Activated naive CD4-positive, alpha-beta T cell treated with anti-CD3 and anti-CD28 coated beads, Interleukin-2, amount 50 U/mL, for 72 hours (primary cell): Measurements from ENCODE around the gene KIF18B. TPM values are rescaled to one million over a fixed set of nuclear protein-coding genes. Genes with fewer than 3 reads are reported as not detected.

Source experiments
- ATAC-seq, 2 donors: fragments of 150-1000 bp; cut with Tn5 transposase; 2 replicates each; pipeline ENCODE4 v1.10.0; 2021; ENCODE audit warnings: mild to moderate bottlenecking in 2 of 2, moderate library complexity in 2 of 2
- DNase-seq, 2 donors: peaks; one replicate each; pipeline ENCODE4 v3.0.0; 2021 to 2022; ENCODE audit warnings: low spot score in 2 of 2
- H3K27ac Mint-ChIP-seq, 2 donors: one replicate each; pipeline ENCODE4 v1.8.0; 2022; ENCODE audit warnings: mild to moderate bottlenecking in 2 of 2, mixed read lengths in 2 of 2
- H3K36me3 Mint-ChIP-seq, 2 donors: one replicate each; pipeline ENCODE4 v1.8.0; 2022; ENCODE audit warnings: mixed read lengths in 2 of 2
- H3K9me3 Mint-ChIP-seq, 2 donors: one replicate each; pipeline ENCODE4 v1.8.0; 2022; ENCODE audit warnings: mixed read lengths in 2 of 2
- total RNA-seq, 2 donors: library from RNA; stranded (reverse); gene quantifications; one replicate each; pipeline ENCODE4 v1.2.3, GENCODE V29; 2022

KIF18B gene
- total RNA-seq, 2 donors from 2014 or later: 49.8 to 90.8 TPM

DNA sequence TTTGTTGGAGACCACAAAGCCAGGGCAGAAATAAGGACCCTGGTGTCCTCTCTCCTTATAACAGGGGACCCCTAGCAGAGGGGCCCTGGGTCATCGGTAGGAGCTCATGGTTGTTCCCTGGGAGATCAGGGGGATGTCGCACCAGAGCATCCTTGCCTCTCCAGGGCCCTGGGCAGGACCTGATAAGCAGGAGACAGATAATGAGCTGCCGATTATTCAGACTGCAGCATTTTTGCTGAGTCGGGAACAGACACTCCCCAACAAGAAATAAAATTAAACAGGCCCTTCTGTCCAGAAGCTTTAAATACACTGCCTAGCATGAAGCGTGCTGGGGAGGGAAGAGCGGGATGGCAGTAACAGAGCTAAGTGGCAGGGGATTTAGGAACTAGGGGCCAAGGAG lies 16.9 kb downstream of the KIF18B start:
- Mint-ChIP-seq H3K36me3 (peaks cover 7 to 20% of the 10 kb centered on the region in 2 donors), H3K9me3 (no peaks in the 10 kb centered on the region), H3K27ac (no peak overlapping the region)
- ATAC-seq: no peak
- no peak for DNase-seq

DNA sequence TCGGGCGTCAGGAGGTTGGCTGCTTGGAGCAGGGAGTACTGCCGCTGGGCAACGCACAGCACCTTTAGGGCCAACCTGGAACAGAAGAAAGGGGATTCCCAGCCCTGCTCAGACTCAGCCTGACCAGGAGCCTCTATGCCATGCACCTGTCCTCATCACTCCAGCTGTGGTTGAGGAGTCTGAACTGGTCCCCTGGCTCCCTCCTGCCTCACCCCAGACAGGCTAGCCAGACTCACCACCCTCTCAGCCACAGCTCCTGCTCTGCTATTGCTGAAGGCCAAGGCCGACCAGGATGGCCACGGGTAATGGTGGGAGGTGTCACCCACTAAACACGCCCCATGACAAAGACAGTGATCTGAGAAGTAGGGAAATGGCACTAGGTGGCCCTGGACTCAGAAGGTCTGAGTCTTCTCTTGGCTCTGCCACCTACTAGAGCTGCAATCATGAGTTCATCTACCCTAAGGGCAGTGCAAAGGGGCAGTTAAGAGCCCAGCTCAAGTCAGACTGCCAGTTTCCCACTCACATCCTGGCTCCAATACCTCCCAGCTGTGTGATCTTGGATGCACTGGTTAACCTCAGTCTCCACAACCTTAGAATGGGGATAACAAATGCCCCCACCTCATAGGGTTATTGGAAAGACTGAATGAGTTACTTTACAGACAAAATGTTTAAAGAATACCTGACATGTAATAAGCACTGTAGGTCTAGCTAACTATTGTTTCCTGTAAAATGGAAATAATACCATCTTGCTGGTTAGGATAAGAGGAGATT lies 18.4 kb downstream of the KIF18B start:
- Mint-ChIP-seq H3K9me3 (no peaks in the 10 kb centered on the region), H3K27ac (peak overlapping the region in 1 of 2 donors; percentile 65), H3K36me3 (peaks cover 7 to 9% of the 10 kb centered on the region in 2 donors)
- peak in 1 of 2 donors; percentile 31 for DNase-seq
- ATAC-seq: peak in 1 of 2 donors; percentile 21

GRCh38 chr17:44928136-44928535 lies 19.4 kb downstream of the KIF18B start:
- Mint-ChIP-seq H3K36me3 (peaks cover 7% of the 10 kb centered on the region in 2 donors), H3K27ac (no peak overlapping the region), H3K9me3 (no peaks in the 10 kb centered on the region)
- no peak for ATAC-seq
- no peak for DNase-seq

DNA sequence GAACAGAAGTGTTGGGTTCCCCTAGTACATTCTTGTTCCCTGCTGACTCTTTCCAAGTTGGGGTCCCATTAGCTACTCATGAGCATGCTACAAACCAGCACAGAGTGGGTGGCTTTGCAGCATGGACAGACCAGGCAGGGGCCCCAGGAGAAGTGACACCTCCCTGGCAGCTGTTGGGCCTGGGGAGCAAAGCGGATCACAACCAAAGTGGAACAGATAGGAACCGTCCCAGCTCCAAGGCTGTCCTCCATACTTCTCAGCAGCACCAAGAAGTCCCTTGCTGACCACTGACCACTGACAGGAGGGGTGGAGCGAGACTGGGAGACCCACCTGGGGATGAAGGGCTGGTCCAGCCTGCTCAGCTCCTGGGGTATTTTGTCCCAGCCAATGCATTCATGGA lies 19.9 kb downstream of the KIF18B start:
- ATAC-seq (no peak), DNase-seq (peak in 1 of 2 donors; percentile 38)
- peaks cover 7% of the 10 kb centered on the region in 2 donors for H3K36me3 Mint-ChIP-seq
- H3K9me3 Mint-ChIP-seq: no peaks in the 10 kb centered on the region
- H3K27ac Mint-ChIP-seq: no peak overlapping the region

DNA sequence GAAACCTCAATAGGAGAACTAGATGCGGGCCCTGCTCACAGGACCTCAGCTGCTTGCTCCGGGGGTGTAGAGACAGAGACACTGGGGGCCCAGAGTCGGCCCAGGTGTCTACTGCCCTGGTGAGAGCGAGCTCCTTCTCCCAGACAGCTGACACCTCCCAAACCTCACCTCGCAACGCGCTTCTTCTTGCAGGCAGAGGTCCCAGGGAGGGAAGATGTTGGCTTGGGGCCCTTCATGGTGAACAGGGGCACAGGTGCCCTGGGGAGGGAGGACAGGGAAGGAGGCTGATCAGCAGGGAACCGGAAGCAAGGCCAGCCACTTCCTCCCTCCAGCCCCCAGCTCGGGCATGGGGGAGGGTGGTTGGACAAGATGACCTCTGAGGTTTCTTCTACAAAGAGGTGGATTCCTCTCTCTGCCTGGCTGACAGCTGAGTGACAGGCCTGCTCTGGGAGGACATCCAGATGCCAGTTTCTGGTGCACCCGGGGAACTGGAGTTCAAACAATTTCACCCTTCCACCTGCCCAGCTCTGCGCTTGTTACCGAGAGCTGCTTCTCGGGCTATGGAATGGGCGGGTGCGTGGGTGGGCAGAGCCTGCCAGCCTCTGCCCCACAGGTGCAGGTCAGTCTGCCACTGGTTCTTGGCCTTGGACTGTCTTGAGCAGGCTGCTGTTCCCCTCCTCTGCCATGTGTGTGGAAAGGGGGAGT lies 20.6 kb downstream of the KIF18B start:
- no peaks in the 10 kb centered on the region for H3K9me3 Mint-ChIP-seq
- H3K27ac Mint-ChIP-seq: no peak overlapping the region
- DNase-seq (peak in 1 of 2 donors; percentile 51), ATAC-seq (no peak)
- H3K36me3 Mint-ChIP-seq: peaks cover 7% of the 10 kb centered on the region in 2 donors

GRCh38 chr17:44925731-44926697 lies 21.6 kb downstream of the KIF18B start:
- DNase-seq (peak in 1 of 2 donors; percentile 53), ATAC-seq (peak in 1 of 2 donors; percentile 14)
- H3K9me3 Mint-ChIP-seq: no peaks in the 10 kb centered on the region
- peak overlapping the region in 1 of 2 donors; percentile 76 for H3K27ac Mint-ChIP-seq
- H3K36me3 Mint-ChIP-seq: peaks cover 7% of the 10 kb centered on the region in 2 donors

GRCh38 chr17:44924107-44924544 lies 23.4 kb downstream of the KIF18B start:
- H3K27ac Mint-ChIP-seq: no peak overlapping the region
- peak in 1 of 2 donors; percentile 48 for DNase-seq
- no peak for ATAC-seq
- no peaks in the 10 kb centered on the region for H3K9me3 Mint-ChIP-seq
- peaks cover 0 to 7% of the 10 kb centered on the region in 2 donors for H3K36me3 Mint-ChIP-seq

GRCh38 chr17:44922746-44923470 lies 24.7 kb downstream of the KIF18B start:
- ATAC-seq (no peak), DNase-seq (peak in 1 of 2 donors; percentile 49)
- Mint-ChIP-seq H3K27ac (peak overlapping the region in 1 of 2 donors; percentile 35), H3K36me3 (peaks cover 0 to 4% of the 10 kb centered on the region in 2 donors), H3K9me3 (no peaks in the 10 kb centered on the region)

- H3K9me3 Mint-ChIP-seq: no peaks in the 10 kb centered on the region
Measured at GRCh38 chr17:44922136-44922535, 25.4 kb downstream of the KIF18B start.

DNA sequence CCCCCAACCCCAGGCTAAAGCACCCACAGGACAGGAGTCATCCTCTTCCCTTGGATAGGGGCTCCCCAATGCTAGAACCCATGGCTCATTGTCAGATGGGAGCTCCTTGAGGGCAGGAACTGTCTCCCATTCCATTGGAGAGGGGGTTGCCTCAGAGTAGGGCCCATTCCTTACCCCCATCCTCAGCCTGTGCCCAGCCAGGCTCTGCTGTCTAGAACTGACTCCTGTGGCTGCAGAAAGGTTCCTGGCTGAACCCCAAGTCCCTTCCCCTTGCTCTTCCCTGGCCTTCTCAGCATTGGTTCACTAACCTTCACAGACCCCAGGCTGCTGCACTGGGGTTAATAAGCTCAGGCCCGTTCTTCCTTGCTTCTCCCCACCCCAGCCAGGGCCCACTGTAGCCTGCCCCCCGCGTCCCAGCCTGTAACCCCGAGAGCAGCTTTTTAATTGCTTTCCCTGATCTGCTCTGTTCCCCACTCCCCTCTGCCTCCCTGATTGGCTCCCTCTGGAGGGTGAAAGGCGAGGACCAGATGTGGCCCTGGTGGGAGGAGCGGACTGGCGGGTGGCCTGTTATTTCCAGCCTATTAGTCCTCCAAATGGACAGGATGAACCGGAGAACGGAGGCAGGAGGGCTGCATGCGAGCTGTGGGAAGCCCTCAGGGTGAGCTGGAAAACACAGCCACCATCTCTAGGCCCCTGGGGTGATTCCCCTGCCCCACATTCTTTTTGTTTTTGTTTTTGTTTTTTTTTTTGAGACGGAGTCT lies 26.3 kb downstream of the KIF18B start:
- DNase-seq: peak in 1 of 2 donors; percentile 44
- H3K27ac Mint-ChIP-seq: peak overlapping the region in 1 of 2 donors; percentile 79
- H3K9me3 Mint-ChIP-seq: no peaks in the 10 kb centered on the region
- no peaks in the 10 kb centered on the region for H3K36me3 Mint-ChIP-seq
- ATAC-seq: no peak

More at GRCh38 chr17:44922136-44922535, 25.4 kb downstream of the KIF18B start:
- DNase-seq: peak in 1 of 2 donors; percentile 35
- Mint-ChIP-seq H3K36me3 (no peaks in the 10 kb centered on the region), H3K27ac (peak overlapping the region in 1 of 2 donors; percentile 35)
- ATAC-seq: no peak

- ATAC-seq: peak in 1 of 2 donors; percentile 14
- Mint-ChIP-seq H3K27ac (no peak overlapping the region), H3K9me3 (no peaks in the 10 kb centered on the region)
Measured at GRCh38 chr17:44920565-44920940, 27.0 kb downstream of the KIF18B start.

DNA sequence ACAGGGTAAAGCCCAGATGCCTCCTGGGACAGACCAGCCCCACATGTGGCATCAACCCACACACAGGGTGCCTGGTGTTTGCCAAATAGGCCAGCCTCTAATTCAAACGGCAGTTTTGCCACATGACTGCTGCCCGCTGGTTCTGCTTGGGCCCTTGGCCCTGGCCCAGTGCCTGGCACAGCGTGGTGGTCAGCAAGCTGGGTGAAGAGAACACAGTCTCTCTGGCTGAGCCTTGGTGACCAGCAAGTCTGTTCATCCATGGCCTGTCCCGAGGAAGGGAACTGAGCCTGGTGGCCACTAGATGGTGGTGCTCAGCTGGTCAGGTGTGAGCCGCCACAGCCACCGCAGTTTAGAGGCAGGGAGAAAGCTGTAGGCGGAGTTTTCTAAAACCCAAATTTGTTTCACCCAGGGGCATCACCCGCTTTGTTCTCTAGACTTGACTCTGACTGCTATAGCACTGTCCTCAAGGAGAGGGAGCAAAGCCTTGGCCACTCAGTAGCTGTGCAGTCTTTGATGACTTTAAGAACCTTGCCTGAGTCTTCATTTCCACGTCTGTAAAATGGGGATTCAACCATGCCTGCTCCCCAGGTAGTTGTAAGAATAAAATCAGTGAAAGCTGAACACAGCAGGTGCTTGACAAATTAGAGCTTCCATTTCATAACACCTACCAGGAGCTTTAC lies 27.5 kb downstream of the KIF18B start:
- peak; percentile 56 to 72 for DNase-seq
- H3K36me3 Mint-ChIP-seq: no peaks in the 10 kb centered on the region
- H3K9me3 Mint-ChIP-seq: no peaks in the 10 kb centered on the region
- H3K27ac Mint-ChIP-seq: peak overlapping the region in 1 of 2 donors; percentile 40
- ATAC-seq: peak; percentile 88 to 91

More at GRCh38 chr17:44920565-44920940, 27.0 kb downstream of the KIF18B start:
- DNase-seq: peak in 1 of 2 donors; percentile 34
- H3K36me3 Mint-ChIP-seq: no peaks in the 10 kb centered on the region

GRCh38 chr17:44919411-44919810 lies 28.2 kb downstream of the KIF18B start:
- peak in 1 of 2 donors; percentile 49 for DNase-seq
- Mint-ChIP-seq H3K9me3 (no peaks in the 10 kb centered on the region), H3K36me3 (no peaks in the 10 kb centered on the region), H3K27ac (peak overlapping the region in 1 of 2 donors; percentile 40)
- ATAC-seq: no peak

- peak in 1 of 2 donors; percentile 6 for DNase-seq
- H3K9me3 Mint-ChIP-seq: no peaks in the 10 kb centered on the region
- no peaks in the 10 kb centered on the region for H3K36me3 Mint-ChIP-seq
- H3K27ac Mint-ChIP-seq: no peak overlapping the region
- ATAC-seq: no peak
Measured at GRCh38 chr17:44918006-44918405, 29.6 kb downstream of the KIF18B start.
